ENCODE results near the gene FAAP100.
"Not testable (repeated sequence)": the region's sequence is repeated elsewhere in the genome, so short reads cannot be mapped to it uniquely, and the experiment has no call there.

The FAAP100 gene

GRCh38 chr17:81538651-81539570, 13.2 kb downstream of the FAAP100 start:
- no peak for DNase-seq (ENCODE audit: low read depth in 2 of 2)

GRCh38 chr17:81537856-81538555, 14.1 kb downstream of the FAAP100 start:
- no peak for DNase-seq (ENCODE audit: low read depth in 2 of 2)

- no peak for DNase-seq (ENCODE audit: low read depth in 2 of 2)
Observed at GRCh38 chr17:81537343-81537855, 14.8 kb downstream of the FAAP100 start.

- no peak for DNase-seq (ENCODE audit: low read depth in 2 of 2)
Observed at GRCh38 chr17:81536299-81537290, 15.6 kb downstream of the FAAP100 start.

GRCh38 chr17:81535480-81536298, 16.5 kb downstream of the FAAP100 start:
- DNase-seq (ENCODE audit: low read depth in 2 of 2) = no peak

GRCh38 chr17:81535007-81535328, 17.2 kb downstream of the FAAP100 start:
- DNase-seq (ENCODE audit: low read depth in 2 of 2) = no peak

- no peak for DNase-seq (ENCODE audit: low read depth in 2 of 2)
Observed at GRCh38 chr17:81534157-81535006, 17.8 kb downstream of the FAAP100 start.

- no peak for DNase-seq (ENCODE audit: low read depth in 2 of 2)
Observed at GRCh38 chr17:81533339-81534141, 18.6 kb downstream of the FAAP100 start.

- no peak for DNase-seq (ENCODE audit: low read depth in 2 of 2)
Observed at GRCh38 chr17:81532490-81533287, 19.5 kb downstream of the FAAP100 start.

- not testable (repeated sequence) for DNase-seq (ENCODE audit: low read depth in 2 of 2)
Observed at GRCh38 chr17:81531998-81532404, 20.2 kb downstream of the FAAP100 start.

- not testable (repeated sequence) for DNase-seq (ENCODE audit: low read depth in 2 of 2)
Observed at GRCh38 chr17:81531013-81531412, 21.1 kb downstream of the FAAP100 start.

- DNase-seq (ENCODE audit: low read depth in 2 of 2) = no peak
Observed at GRCh38 chr17:81529437-81529803, 22.7 kb downstream of the FAAP100 start.

- DNase-seq (ENCODE audit: low read depth in 2 of 2) = no peak
Observed at GRCh38 chr17:81528651-81529436, 23.3 kb downstream of the FAAP100 start.

GRCh38 chr17:81528384-81528650, 23.8 kb downstream of the FAAP100 start:
- no peak for DNase-seq (ENCODE audit: low read depth in 2 of 2)

GRCh38 chr17:81527591-81528383, 24.4 kb downstream of the FAAP100 start, which contains the start of gene FSCN2:
Gene FSCN2 (plus strand): TSS chr17:81528377. CDS start chr17:81528532, 155 bp downstream.
- no peak for DNase-seq (ENCODE audit: low read depth in 2 of 2)

- no peak for DNase-seq (ENCODE audit: low read depth in 2 of 2)
Observed at GRCh38 chr17:81526662-81527571, 25.2 kb downstream of the FAAP100 start.

Measured in stimulated activated CD4-positive, alpha-beta T cell treated with anti-CD3 and anti-CD28 coated beads, Interleukin-1b, Interleukin-23, amount 100 ng/mL, for 1 hour (primary cell).